HEK293 (cell line): ENCODE measurements around the gene MORN1.

Experiments
- CTCF ChIA-PET: fragments of 350-600 bp; formaldehyde crosslinking; extraction: SDS; loops from one replicate; lab custom pipeline; 2021; ENCODE audit warnings: antibody characterized with exemption; lab: Yijun Ruan, JAX
- POLR2A ChIA-PET: fragments of 300-600 bp; formaldehyde crosslinking; extraction: SDS; loops from one replicate; lab custom pipeline; 2020; ENCODE audit warnings: antibody characterized with exemption, inconsistent platforms; lab: Yijun Ruan, JAX
- H3K27ac ChIP-seq: fragments of 200-500 bp; sonication (Bioruptor generic); 2 replicates; pipeline ENCODE4 v1.5.1; 2014; ENCODE audit warnings: low read depth, low read length, control low read depth, inconsistent platforms; ENCODE audit errors: extremely low read depth
- H3K36me3 ChIP-seq, 2 experiments: fragments of 200-500 bp in 1 of 2; sonication (Bioruptor generic) in 1 of 2; 1 replicate in 1 of 2; 2 replicates in 1 of 2; pipeline ENCODE4 v1.5.1; 2014 to 2017; ENCODE audit warnings: inconsistent platforms in 2 of 2, low read length in 2 of 2; ENCODE audit not compliant: control insufficient read depth in 2 of 2, insufficient read depth in 1 of 2
- H3K4me1 ChIP-seq: fragments of 200-500 bp; sonication (Bioruptor generic); 2 replicates; pipeline ENCODE4 v1.5.1; 2014; ENCODE audit warnings: mild to moderate bottlenecking, low read length, inconsistent platforms; ENCODE audit not compliant: control insufficient read depth, insufficient read depth
- H3K4me3 ChIP-seq: 2 replicates; pipeline ENCODE4 v1.5.1; 2011; ENCODE audit warnings: low read depth, mild to moderate bottlenecking, control low read depth, low read length, moderate library complexity
- H3K9me3 ChIP-seq: fragments of 200-500 bp; sonication (Bioruptor generic); 2 replicates; pipeline ENCODE4 v1.5.1; 2014; ENCODE audit warnings: low read depth, low read length, inconsistent platforms; ENCODE audit not compliant: control insufficient read depth, insufficient read depth
- EGR2 ChIP-seq: fragments of 450-650 bp; formaldehyde crosslinking; IDR thresholded peaks from 2 replicates; pipeline ENCODE4 v1.5.1; 2016; ENCODE audit warnings: low read depth, missing biosample characterization, missing genetic modification characterization
- FEZF1 ChIP-seq: fragments of 450-650 bp; formaldehyde crosslinking; IDR thresholded peaks from 2 replicates; pipeline ENCODE4 v1.5.1; 2016; ENCODE audit warnings: missing biosample characterization, missing genetic modification characterization
- GLIS1 ChIP-seq: fragments of 450-650 bp; formaldehyde crosslinking; IDR thresholded peaks from 2 replicates; pipeline ENCODE4 v1.5.1; 2016; ENCODE audit warnings: missing biosample characterization, missing genetic modification characterization
- GLIS2 ChIP-seq: fragments of 450-650 bp; formaldehyde crosslinking; IDR thresholded peaks from 2 replicates; pipeline ENCODE4 v1.5.1; 2016; ENCODE audit warnings: missing biosample characterization, missing genetic modification characterization
- TRIM28 ChIP-seq: IDR thresholded peaks from 2 replicates; pipeline ENCODE4 v1.6.1; 2011; ENCODE audit warnings: low read length, control low read depth, borderline replicate concordance
- ZBTB6 ChIP-seq: fragments of 450-650 bp; formaldehyde crosslinking; IDR thresholded peaks from 2 replicates; pipeline ENCODE4 v1.5.1; 2017; ENCODE audit warnings: missing biosample characterization, missing genetic modification characterization
- ZFHX2 ChIP-seq: fragments of 450-650 bp; formaldehyde crosslinking; conservative IDR thresholded peaks from 2 replicates; pipeline ENCODE4 v1.5.1; 2016; ENCODE audit warnings: missing biosample characterization, missing genetic modification characterization
- ZIC2 ChIP-seq: fragments of 450-650 bp; formaldehyde crosslinking; IDR thresholded peaks from 2 replicates; pipeline ENCODE4 v1.5.1; 2016; ENCODE audit warnings: missing biosample characterization, missing genetic modification characterization
- ZNF341 ChIP-seq: fragments of 450-650 bp; formaldehyde crosslinking; IDR thresholded peaks from 2 replicates; pipeline ENCODE4; 2016; ENCODE audit warnings: low read depth, missing biosample characterization, missing genetic modification characterization
- ZNF654 ChIP-seq: fragments of 450-650 bp; formaldehyde crosslinking; IDR thresholded peaks from 2 replicates; pipeline ENCODE4 v1.5.1; 2016; ENCODE audit warnings: low read depth, missing biosample characterization, missing genetic modification characterization
- ZNF660 ChIP-seq: fragments of 450-650 bp; IDR thresholded peaks from 2 replicates; pipeline ENCODE4 v1.5.1; 2018; ENCODE audit warnings: missing biosample characterization, mild to moderate bottlenecking, missing genetic modification characterization
- ZNF677 ChIP-seq: fragments of 450-650 bp; IDR thresholded peaks from 2 replicates; pipeline ENCODE4 v1.5.0; 2018; ENCODE audit warnings: missing biosample characterization, mild to moderate bottlenecking, missing genetic modification characterization, moderate library complexity
- ZNF692 ChIP-seq: fragments of 450-650 bp; formaldehyde crosslinking; IDR thresholded peaks from 2 replicates; pipeline ENCODE4 v1.5.1; 2016; ENCODE audit warnings: missing biosample characterization, missing genetic modification characterization
- ZSCAN30 ChIP-seq: fragments of 450-650 bp; IDR thresholded peaks from 2 replicates; pipeline ENCODE4 v1.5.1; 2018; ENCODE audit warnings: missing biosample characterization, mild to moderate bottlenecking, missing genetic modification characterization, moderate library complexity
- ZSCAN4 ChIP-seq: fragments of 450-650 bp; formaldehyde crosslinking; IDR thresholded peaks from 2 replicates; pipeline ENCODE4 v1.5.1; 2017; ENCODE audit warnings: missing biosample characterization, missing genetic modification characterization

MORN1 gene

GRCh38 chr1:2275796-2276536, 115.4 kb downstream of the MORN1 start:
- ChIA-PET POLR2A (no interaction called here), CTCF (interaction anchor here (1.0 kb wide), 1 partner anchor 15 kb away, joined by 4 read pairs; no protein-coding TSS in a partner anchor)
- Histone ChIP-seq H3K4me3 (no peak overlapping the region), H3K27ac (peak overlapping the region; percentile 38), H3K36me3 (peaks cover 0 to 28% of the 10 kb centered on the region in 2 experiments; a peak in 2 of 3 replicates), H3K9me3 (no peaks in the 10 kb centered on the region), H3K4me1 (peaks cover 14% of the 10 kb centered on the region)
- TF ChIP-seq ZNF341 (tag by site-specific recombination) (peak; percentile 81), FEZF1 (peak; percentile 65), TRIM28 (peak; percentile 47; the same call in 1 of the 2 replicates), ZNF677 (tag by site-specific recombination) (peak; percentile 85), ZIC2 (peak; percentile 62), ZNF654 (tag by site-specific recombination) (no peak), GLIS1 (tag by site-specific recombination) (peak; percentile 63), ZSCAN4 (tag by site-specific recombination) (no peak)

GRCh38 chr1:2274929-2275475, 116.4 kb downstream of the MORN1 start:
- TF ChIP-seq ZBTB6 (peak; percentile 69; the same call in 1 of the 2 replicates), ZNF660 (tag by site-specific recombination) (no peak)
- Histone ChIP-seq H3K4me3 (no peak overlapping the region), H3K4me1 (peaks cover 18% of the 10 kb centered on the region), H3K9me3 (no peaks in the 10 kb centered on the region), H3K27ac (no peak overlapping the region), H3K36me3 (peaks cover 0 to 24% of the 10 kb centered on the region in 2 experiments; a peak in 2 of 3 replicates)
- CTCF ChIA-PET, result no interaction called here
- POLR2A ChIA-PET, result no interaction called here

GRCh38 chr1:2274231-2274928, 117.0 kb downstream of the MORN1 start:
- ChIA-PET POLR2A (no interaction called here), CTCF (no interaction called here)
- Histone ChIP-seq H3K4me3 (no peak overlapping the region), H3K36me3 (peaks cover 0 to 25% of the 10 kb centered on the region in 2 experiments; a peak in 2 of 3 replicates), H3K4me1 (peaks cover 18% of the 10 kb centered on the region), H3K9me3 (no peaks in the 10 kb centered on the region), H3K27ac (no peak overlapping the region)
- TF ChIP-seq ZFHX2 (tag by site-specific recombination), result peak; percentile 11; the same call in 1 of the 2 replicates
- TF ChIP-seq EGR2 (tag by site-specific recombination), result 0 out of 2 replicates have a peak, but pooled peaks have one; percentile 22
- TF ChIP-seq ZSCAN30, result no peak

GRCh38 chr1:2273401-2274090, 117.8 kb downstream of the MORN1 start:
- TF ChIP-seq ZNF692 (no peak), GLIS1 (tag by site-specific recombination) (peak; percentile 46), GLIS2 (tag by site-specific recombination) (peak; percentile 78)
- Histone ChIP-seq H3K4me1 (peaks cover 18% of the 10 kb centered on the region), H3K36me3 (peaks cover 0 to 29% of the 10 kb centered on the region in 2 experiments; a peak in 1 of 3 replicates), H3K27ac (no peak overlapping the region), H3K4me3 (no peak overlapping the region), H3K9me3 (no peaks in the 10 kb centered on the region)
- CTCF ChIA-PET, result no interaction called here
- POLR2A ChIA-PET, result no interaction called here
